Measurements from ENCODE around the gene HIPK4. TPM values are rescaled to one million over a fixed set of nuclear protein-coding genes. Genes with fewer than 3 reads are reported as not detected.

Gene HIPK4
- total RNA-seq, 6 experiments from 2014 or later, result 0.15 TPM; not detected in 5

- WGBS (ENCODE audit: insufficient coverage, low coverage, low lambda C conversion rate, missing lambda C conversion rate), result 0% methylated on average over 25 of the region's 75 CpGs
- TF ChIP-seq CTCF (IDR thresholded peaks at IDR 0.05) (peak; percentile 75 to 85 (median 81)), POLR2A (IDR thresholded peaks at IDR 0.05) (peak; percentile 100)
- H3K4me3 ChIP-seq, result peak within 1 kb of the TSS; percentile 89 to 95 (median 92)
- peaks cover 0 to 12% (median 4%) of the 10 kb centered on the region in 4 donors for H3K36me3 ChIP-seq
- no peaks in the 10 kb centered on the region for H3K9me3 ChIP-seq
- H3K4me1 ChIP-seq, result peaks cover 0 to 22% (median 0%) of the 10 kb centered on the region in 4 donors
- DNase-seq (peak; percentile 100), ATAC-seq (peak; percentile 86 to 92 (median 90))
- peak within 1 kb of the TSS; percentile 92 to 97 (median 97) for H3K27ac ChIP-seq
- intact Hi-C loops (cut with DNase I), result no loop called here
- H3K27me3 ChIP-seq, result no peaks in the 10 kb centered on the region
Measured at GRCh38 chr19:40425450-40426287, 35.7 kb upstream of the HIPK4 start, which contains the start of gene SERTAD1. SERTAD1 (minus strand) TSS chr19:40425992; CDS start chr19:40423546, 2,446 bp downstream.

GRCh38 chr19:40424637-40425449 is 34.9 kb upstream of the HIPK4 start:
- H3K27ac ChIP-seq, result peak overlapping the region; percentile 92 to 97 (median 97)
- H3K4me3 ChIP-seq, result peak overlapping the region; percentile 89 to 95 (median 92)
- peaks cover 0 to 12% (median 4%) of the 10 kb centered on the region in 4 donors for H3K36me3 ChIP-seq
- no peaks in the 10 kb centered on the region for H3K27me3 ChIP-seq
- intact Hi-C loops (cut with DNase I), result no loop called here
- H3K4me1 ChIP-seq, result peaks cover 0 to 22% (median 0%) of the 10 kb centered on the region in 4 donors
- WGBS (ENCODE audit: insufficient coverage, low coverage, low lambda C conversion rate, missing lambda C conversion rate), result 3% methylated on average over 13 of the region's 28 CpGs
- peak in 1 of 3 donors; percentile 77 for DNase-seq
- no peaks in the 10 kb centered on the region for H3K9me3 ChIP-seq
- peak; percentile 5 to 37 (median 19) for ATAC-seq
- no peak for TF ChIP-seq POLR2A (IDR thresholded peaks at IDR 0.05)
- no peak for TF ChIP-seq CTCF (IDR thresholded peaks at IDR 0.05)

GRCh38 chr19:40423938-40424337 is 34.0 kb upstream of the HIPK4 start:
- Histone ChIP-seq H3K27me3 (no peaks in the 10 kb centered on the region), H3K4me1 (peaks cover 0 to 22% (median 0%) of the 10 kb centered on the region in 4 donors), H3K9me3 (no peaks in the 10 kb centered on the region), H3K4me3 (peak overlapping the region in 1 of 3 donors; percentile 95), H3K27ac (peak overlapping the region in 2 of 3 donors; percentile 97), H3K36me3 (peaks cover 0 to 12% (median 4%) of the 10 kb centered on the region in 4 donors)
- DNase-seq, result no peak
- ATAC-seq, result no peak
- intact Hi-C loops (cut with DNase I), result no loop called here
- 85% methylated on average over 6 of the region's 6 CpGs for WGBS (ENCODE audit: insufficient coverage, low coverage, low lambda C conversion rate, missing lambda C conversion rate)
- TF ChIP-seq POLR2A (IDR thresholded peaks at IDR 0.05), result no peak
- no peak for TF ChIP-seq CTCF (IDR thresholded peaks at IDR 0.05)

- intact Hi-C loops (cut with DNase I), result no loop called here
- Histone ChIP-seq H3K9me3 (no peaks in the 10 kb centered on the region), H3K4me1 (peaks cover 0 to 22% (median 0%) of the 10 kb centered on the region in 4 donors), H3K27me3 (no peaks in the 10 kb centered on the region), H3K27ac (no peak overlapping the region), H3K4me3 (no peak overlapping the region), H3K36me3 (peaks cover 0 to 12% (median 4%) of the 10 kb centered on the region in 4 donors)
- DNase-seq, result no peak
- 82% methylated on average over 9 of the region's 31 CpGs for WGBS (ENCODE audit: insufficient coverage, low coverage, low lambda C conversion rate, missing lambda C conversion rate)
- no peak for TF ChIP-seq CTCF (IDR thresholded peaks at IDR 0.05)
- TF ChIP-seq POLR2A (IDR thresholded peaks at IDR 0.05), result no peak
- ATAC-seq, result no peak
Measured at GRCh38 chr19:40422748-40423566, 33.0 kb upstream of the HIPK4 start.

Data from right lobe of liver (tissue), 6 donors.